HG02798 (cell line): Measurements from ENCODE around the gene PIGK.

Experiments
- ATAC-seq: cut with Tn5 transposase; IDR thresholded peaks from one replicate; pipeline ENCODE4 v1.9.1; 2021; ENCODE audit warnings: mild to moderate bottlenecking; ENCODE audit not compliant: unreplicated experiment, poor library complexity

The PIGK gene

DNA sequence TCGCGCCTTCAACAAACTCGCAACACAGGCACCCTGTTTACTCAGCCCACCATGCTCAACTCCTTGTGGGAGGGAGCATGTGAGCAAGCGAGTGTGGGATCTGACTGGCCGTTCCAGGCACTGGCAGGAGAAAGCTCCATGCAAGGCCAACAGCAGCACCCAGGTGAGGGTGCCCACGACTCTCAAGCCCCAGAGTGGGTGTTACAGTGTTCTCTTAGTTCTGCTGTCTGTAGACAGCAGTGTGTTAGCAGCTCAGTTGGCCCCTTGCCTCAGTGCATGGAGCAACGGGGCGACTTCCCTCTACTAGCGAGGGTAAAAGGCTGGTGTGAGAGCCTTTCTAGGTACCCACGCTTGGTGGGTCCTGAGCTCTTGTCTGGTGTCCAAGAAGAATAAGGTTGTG is 114.6 kb downstream of the PIGK start:
- no peak for ATAC-seq

DNA sequence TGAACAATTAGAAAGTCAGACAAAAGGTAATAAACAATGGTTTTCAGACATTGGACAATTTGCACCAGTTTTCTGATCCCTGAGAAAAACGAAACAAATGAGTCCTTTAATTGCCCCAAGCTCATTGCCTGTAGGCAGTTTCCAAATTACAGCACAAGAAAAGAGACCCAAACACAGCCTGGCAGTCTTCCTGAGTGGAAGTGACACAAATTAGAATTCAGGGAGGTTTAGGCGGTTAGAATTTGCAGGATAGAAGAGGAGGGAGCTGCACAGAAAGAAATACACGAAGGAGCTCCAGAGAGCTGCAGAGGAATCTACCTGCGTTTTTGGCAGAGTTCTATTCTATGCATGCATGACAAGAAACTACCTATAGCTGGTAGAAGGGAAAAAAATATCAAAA is 115.7 kb downstream of the PIGK start:
- ATAC-seq: no peak

- no peak for ATAC-seq
These were observed 118.4 kb downstream of the PIGK start for GRCh38 chr1:77100875-77101274.

DNA sequence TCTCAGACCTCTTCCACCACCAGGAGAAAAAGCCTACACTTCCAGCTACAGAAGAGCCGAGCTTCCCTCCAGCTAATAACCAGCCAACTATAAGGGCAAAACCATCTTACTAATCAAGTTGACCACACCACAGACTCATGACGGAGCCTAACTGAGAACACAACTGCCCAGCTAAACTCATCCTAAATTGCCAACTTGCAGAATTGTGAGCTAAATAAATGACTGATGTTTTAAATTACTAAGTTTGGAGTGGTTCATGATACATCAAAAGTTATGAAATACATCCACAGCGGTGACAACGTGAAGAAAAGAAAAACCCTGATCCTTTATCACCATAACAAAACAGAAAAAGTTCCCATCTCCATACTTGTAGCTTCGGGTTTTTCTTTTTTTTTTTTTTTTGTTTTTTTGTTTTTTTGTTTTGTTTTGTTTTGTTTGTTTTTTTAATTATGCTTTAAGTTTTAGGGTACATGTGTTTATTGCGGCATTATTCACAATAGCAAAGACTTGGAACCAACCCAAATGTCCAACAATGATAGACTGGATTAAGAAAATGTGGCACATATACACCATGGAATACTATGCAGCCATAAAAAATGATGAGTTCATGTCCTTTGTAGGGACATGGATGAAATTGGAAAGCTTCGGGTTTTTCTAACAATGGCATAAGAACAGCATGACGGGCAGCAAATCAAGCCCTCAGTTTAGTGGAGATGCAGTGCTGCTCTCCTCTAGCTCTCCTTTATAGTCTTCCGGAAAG is 122.6 kb downstream of the PIGK start:
- ATAC-seq: no peak

GRCh38 chr1:77095236-77095635 is 124.0 kb downstream of the PIGK start:
- no peak for ATAC-seq

DNA sequence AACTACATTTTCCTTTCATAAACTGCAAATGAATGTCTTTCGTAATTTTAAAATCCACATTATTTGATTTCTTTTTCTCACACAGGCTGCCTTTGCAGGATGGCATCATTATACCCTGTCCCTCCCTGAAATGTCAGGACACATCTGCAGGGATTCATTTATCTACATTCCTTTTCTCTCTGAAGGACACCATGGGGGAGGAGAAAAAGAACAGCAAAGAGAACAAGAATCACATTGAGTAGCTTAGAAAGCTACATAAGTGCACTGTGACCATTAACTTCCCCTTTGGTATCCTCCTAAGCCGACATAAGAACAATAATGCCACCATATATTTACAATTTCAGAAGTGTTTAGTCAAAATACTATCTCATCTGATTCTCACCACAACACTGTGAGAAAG is 129.5 kb downstream of the PIGK start:
- no peak for ATAC-seq

DNA sequence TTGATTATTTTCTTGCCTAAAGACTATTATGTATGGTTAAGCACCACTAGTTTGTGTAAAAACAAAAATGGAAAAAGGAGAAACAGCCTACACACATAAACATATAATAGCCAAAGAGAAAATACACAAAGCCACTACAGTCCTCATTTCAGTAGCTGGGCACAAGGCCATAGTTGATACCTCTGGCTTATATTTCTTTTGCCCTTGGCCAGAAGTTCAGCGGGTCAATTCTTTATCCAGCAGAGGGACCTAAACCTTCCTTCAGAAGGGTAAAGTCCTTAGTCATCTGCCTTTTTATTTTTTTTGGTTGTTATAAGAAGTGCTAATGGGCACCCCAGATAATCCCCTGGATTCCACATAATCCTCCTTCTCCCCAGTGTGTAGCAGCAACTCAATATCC is 134.1 kb downstream of the PIGK start:
- no peak for ATAC-seq

- ATAC-seq: no peak
These were observed 134.8 kb downstream of the PIGK start for GRCh38 chr1:77084457-77084856.

DNA sequence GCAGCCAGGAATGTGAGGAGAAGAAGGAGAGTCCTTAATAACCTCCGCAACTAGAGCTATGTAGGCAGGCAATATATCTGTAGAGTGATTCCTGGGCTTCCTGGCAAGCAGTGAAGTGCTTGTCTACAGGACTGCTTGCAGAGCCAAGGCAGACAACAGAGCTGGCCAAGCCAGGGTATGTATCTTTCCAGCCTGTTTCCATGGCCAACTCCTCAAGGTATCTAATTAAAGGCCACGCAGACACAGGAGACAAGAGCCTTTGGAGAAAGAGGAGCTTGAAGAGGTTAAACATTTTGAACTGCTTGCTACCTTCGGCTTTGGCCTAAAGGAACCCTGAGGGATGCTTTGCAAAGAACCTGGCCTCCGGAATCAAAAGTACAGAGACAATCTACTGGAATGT is 137.4 kb downstream of the PIGK start:
- ATAC-seq: no peak

DNA sequence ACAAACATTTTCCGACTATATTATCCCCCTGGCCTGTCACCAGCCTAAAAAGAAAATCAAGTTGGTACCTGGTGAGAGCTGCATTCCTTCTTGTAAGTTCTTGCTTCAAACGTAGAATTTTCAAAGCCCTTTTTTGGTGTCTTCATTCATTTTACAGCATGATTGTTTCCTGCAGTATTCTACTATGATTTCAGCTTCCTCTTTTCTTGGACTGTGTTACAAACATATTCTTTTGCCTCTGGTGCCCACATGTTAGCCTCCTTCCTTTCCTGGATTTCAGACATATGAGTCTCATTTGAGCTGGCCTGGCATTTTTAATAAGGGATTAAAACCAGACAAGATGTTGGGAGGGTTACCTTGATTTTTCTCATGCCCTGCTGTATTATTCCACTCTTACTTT is 142.5 kb downstream of the PIGK start:
- no peak for ATAC-seq

DNA sequence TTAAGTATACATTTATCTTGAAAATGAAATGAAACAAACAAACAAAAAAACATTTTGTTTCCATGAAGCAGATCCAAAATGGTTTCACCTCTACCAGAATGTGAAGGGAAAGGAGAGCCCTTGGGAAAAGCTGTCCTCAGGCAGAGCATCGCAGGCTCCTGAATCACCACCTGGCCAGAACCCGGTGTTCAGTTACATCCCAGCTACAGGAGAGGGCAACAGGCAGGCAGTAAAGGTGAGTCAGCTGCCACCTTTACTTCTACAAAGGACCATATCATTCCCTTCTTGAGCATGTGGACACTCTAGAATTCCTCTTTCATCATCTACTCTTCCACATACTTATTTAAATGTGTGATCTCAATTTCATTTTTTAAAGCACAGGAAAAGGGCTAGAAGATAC is 151.2 kb downstream of the PIGK start:
- no peak for ATAC-seq

- ATAC-seq: no peak
These were observed 153.4 kb downstream of the PIGK start for GRCh38 chr1:77065693-77066342.

DNA sequence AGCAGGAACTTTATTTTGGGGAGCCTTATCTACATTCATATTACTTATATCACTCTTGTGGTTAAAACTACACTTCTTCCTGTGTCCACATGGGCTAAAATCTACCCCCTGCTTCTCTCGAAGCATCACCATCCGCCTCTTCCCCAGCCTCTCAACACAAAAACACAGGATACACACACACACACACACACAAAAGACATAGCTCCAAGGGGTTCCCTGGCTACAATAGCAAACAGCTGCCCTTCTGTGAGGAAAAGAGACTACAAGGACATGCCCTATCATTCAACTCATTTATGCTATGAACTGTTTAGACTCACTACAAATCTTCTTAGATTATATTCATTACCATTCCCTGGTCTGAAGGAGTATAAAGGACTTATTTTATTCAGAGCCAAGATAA is 155.0 kb downstream of the PIGK start:
- no peak for ATAC-seq

DNA sequence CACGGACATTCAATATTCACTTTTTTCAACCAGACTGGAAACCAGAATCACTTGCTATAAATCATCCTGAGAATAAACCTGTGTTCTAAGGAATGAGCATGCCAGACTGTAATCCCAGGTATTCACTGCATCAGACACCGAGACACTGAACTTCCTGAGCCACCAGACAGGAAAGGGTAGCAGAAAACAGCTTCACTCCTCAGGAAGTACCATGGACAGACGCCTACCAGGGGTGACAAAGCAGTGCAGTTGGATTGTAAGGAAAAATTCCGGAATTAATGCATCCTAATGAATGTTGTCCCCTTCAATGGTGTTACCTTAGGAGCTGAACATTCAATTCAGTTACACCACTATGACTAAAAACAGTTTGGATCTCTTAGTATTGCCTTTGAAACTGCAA is 156.1 kb downstream of the PIGK start:
- ATAC-seq: no peak

GRCh38 chr1:77061162-77061561 is 158.1 kb downstream of the PIGK start:
- no peak for ATAC-seq

DNA sequence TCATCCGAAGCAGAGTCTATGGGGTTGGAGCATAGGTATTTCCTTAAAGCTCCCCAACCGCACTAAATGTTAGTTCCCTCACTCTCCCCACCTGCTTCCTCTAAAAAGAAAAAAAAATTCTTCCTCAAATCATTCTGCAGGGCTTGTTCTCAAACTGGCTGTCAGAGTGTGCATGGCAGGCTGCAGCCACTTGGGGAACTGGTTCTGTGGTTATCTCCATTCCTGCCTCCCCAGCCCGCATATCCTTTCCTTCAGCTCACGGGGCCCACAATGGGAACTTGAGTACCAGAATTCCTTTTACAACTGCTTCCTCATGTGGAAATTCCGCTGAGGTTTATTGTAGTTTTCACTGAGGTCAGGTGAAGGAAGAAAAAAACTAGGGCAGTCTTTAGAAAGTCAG is 159.2 kb downstream of the PIGK start:
- ATAC-seq: no peak

GRCh38 chr1:77057994-77058585 is 161.1 kb downstream of the PIGK start:
- ATAC-seq: no peak

- ATAC-seq: no peak
These were observed 162.7 kb downstream of the PIGK start for GRCh38 chr1:77056525-77056924.

- ATAC-seq: no peak
These were observed 167.8 kb downstream of the PIGK start for GRCh38 chr1:77051425-77051824.

- no peak for ATAC-seq
These were observed 170.6 kb downstream of the PIGK start for GRCh38 chr1:77048615-77049005.

DNA sequence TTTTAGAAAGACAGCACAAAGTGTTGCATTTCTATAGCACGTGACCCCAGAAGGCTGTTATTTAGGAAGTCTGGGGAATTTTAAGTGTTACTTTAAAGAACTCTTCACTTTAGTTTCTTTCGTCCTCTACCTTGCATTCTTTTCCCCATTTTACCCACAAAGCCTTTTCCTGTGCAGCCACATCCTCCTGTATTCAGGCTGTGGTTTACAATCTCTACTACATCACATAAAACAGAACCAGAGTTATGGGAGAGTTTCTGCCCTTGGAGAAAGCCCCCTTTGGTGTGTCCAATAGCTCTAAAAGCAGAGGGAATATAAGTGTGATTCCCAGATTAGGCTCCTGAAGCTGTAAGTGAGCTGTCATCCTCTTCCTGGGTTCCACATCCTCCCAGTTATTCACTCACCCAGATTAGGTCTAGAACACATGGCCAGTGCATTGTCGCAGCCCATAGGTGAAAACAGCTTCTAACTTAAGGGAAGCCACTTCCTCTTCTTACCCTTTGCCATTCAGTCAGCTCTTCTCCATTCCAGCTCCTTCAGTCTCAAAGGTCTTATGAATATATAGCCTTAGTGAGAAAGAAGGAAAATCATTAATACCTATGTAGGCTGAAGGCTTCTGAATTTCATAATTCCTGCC is 171.1 kb downstream of the PIGK start:
- ATAC-seq: no peak
